Gastrocnemius medialis (tissue), 4 donors: ENCODE results near the gene CHID1. TPM values are rescaled to one million over a fixed set of nuclear protein-coding genes. Genes with fewer than 3 reads are reported as not detected.
A peak's percentile ranks its signal among the peaks of the same experiment; 100 is the strongest.

Source experiments
- ATAC-seq, 2 donors: fragments of 150-250 bp; one replicate each; pipeline ENCODE4 v1.9.1; 2016
- DNase-seq, 2 donors: peaks; one replicate each; pipeline ENCODE4 v3.0.0-alpha.2; 2019
- H3K27ac ChIP-seq, 4 donors: fragments of 200-600 bp; sonication (generic); 1 replicate in 1 of 4; 2 replicates in 3 of 4; pipeline ENCODE4 v1.5.1; 2016 to 2018; ENCODE audit warnings: mild to moderate bottlenecking in 2 of 4, moderate library complexity in 1 of 4
- H3K27me3 ChIP-seq, 3 donors: fragments of 200-600 bp; sonication (generic) in 2 of 3; 1 replicate in 1 of 3; 2 replicates in 2 of 3; pipeline versions ENCODE4 v1.5.1 to v1.6.0; 2016 to 2019; ENCODE audit warnings: mild to moderate bottlenecking in 1 of 3, moderate library complexity in 1 of 3
- H3K36me3 ChIP-seq, 2 donors: fragments of 200-600 bp; sonication (generic) in 1 of 2; one replicate each; pipeline ENCODE4 v1.5.1; 2017 to 2018
- H3K4me1 ChIP-seq, 2 donors: fragments of 200-600 bp; sonication (generic) in 1 of 2; one replicate each; pipeline ENCODE4 v1.5.1; 2016 to 2017; ENCODE audit warnings: mild to moderate bottlenecking in 2 of 2
- H3K4me3 ChIP-seq, 4 donors: fragments of 200-600 bp; sonication (generic) in 3 of 4; 1 replicate in 1 of 4; 2 replicates in 3 of 4; pipeline ENCODE4 v1.5.1; 2016 to 2019; ENCODE audit warnings: mild to moderate bottlenecking in 2 of 4
- H3K9me3 ChIP-seq, 3 donors: fragments of 200-600 bp; sonication (generic) in 2 of 3; 1 replicate in 1 of 3; 2 replicates in 2 of 3; pipeline ENCODE4 v1.5.1; 2016 to 2019
- CTCF ChIP-seq, 5 experiments: fragments of 450-650 bp in 3 of 5; fragments of 200-600 bp in 2 of 5; sonication (generic) in 2 of 5; IDR thresholded peaks in 4 of 5; conservative IDR thresholded peaks in 1 of 5; 1 replicate in 4 of 5; 2 replicates in 1 of 5; pipeline ENCODE4 v1.5.1; 2016 to 2019; ENCODE audit warnings: antibody characterized with exemption in 5 of 5, mild to moderate bottlenecking in 3 of 5, moderate library complexity in 3 of 5
- POLR2A ChIP-seq, 2 donors: fragments of 450-650 bp; IDR thresholded peaks; one replicate each; pipeline ENCODE4 v1.6.1; 2017; ENCODE audit warnings: antibody characterized with exemption in 2 of 2, mild to moderate bottlenecking in 2 of 2, moderate library complexity in 2 of 2
- in situ Hi-C, 4 donors: fragments of 200-750 bp; cut with MboI; loops; one replicate each; pipeline versions ENCODE4 v1.15.0 to v1.8.0; 2017; ENCODE audit warnings: low sequenced_read_pairs in 4 of 4
- intact Hi-C: fragments of 100-400 bp; cut with DNase I; formaldehyde crosslinking; loops from one replicate; pipeline ENCODE4 v1.15.1; 2023; ENCODE audit warnings: low total_unique reads
- total RNA-seq, 4 donors: library from RNA; depleted of rRNA; stranded (reverse); fragments of >200 nt; gene quantifications; one replicate each; pipeline versions ENCODE4 v1.1.0 to v1.2.3, GENCODE V29; 2016

CHID1 gene
- total RNA-seq, 4 donors from 2014 or later, result 23.3 to 43.2 (median 33.1) TPM

GRCh38 chr11:889687-890475 lies 20.7 kb downstream of the CHID1 start:
- in situ Hi-C loops (no loop called here), intact Hi-C loops (no loop called here)
- H3K27me3 ChIP-seq, result no peaks in the 10 kb centered on the region
- peaks cover 0 to 5% of the 10 kb centered on the region in 2 donors for H3K4me1 ChIP-seq
- no peaks in the 10 kb centered on the region for H3K9me3 ChIP-seq
- DNase-seq, result no peak
- ATAC-seq, result no peak
- H3K4me3 ChIP-seq, result no peak overlapping the region
- H3K27ac ChIP-seq, result no peak overlapping the region
- H3K36me3 ChIP-seq, result no peaks in the 10 kb centered on the region
- no peak for TF ChIP-seq CTCF (IDR thresholded peaks at IDR 0.05 in 4 of 5, conservative IDR thresholded peaks at IDR 0.05 in 1 of 5)
- no peak for TF ChIP-seq POLR2A (IDR thresholded peaks at IDR 0.05)

- TF ChIP-seq POLR2A (IDR thresholded peaks at IDR 0.05) (no peak), CTCF (IDR thresholded peaks at IDR 0.05 in 4 of 5, conservative IDR thresholded peaks at IDR 0.05 in 1 of 5) (no peak)
- no peaks in the 10 kb centered on the region for H3K36me3 ChIP-seq
- no peaks in the 10 kb centered on the region for H3K9me3 ChIP-seq
- in situ Hi-C loops, result no loop called here
- intact Hi-C loops, result no loop called here
- H3K4me3 ChIP-seq, result no peak overlapping the region
- H3K27me3 ChIP-seq, result no peaks in the 10 kb centered on the region
- no peak for ATAC-seq
- H3K27ac ChIP-seq, result no peak overlapping the region
- DNase-seq, result no peak
- peaks cover 0 to 5% of the 10 kb centered on the region in 2 donors for H3K4me1 ChIP-seq
These were observed 21.4 kb downstream of the CHID1 start for GRCh38 chr11:889257-889656.

GRCh38 chr11:888310-889212 lies 22.0 kb downstream of the CHID1 start:
- Histone ChIP-seq H3K4me3 (no peak overlapping the region), H3K36me3 (peaks cover 0 to 4% of the 10 kb centered on the region in 2 donors), H3K27ac (no peak overlapping the region), H3K27me3 (no peaks in the 10 kb centered on the region), H3K4me1 (peaks cover 0 to 5% of the 10 kb centered on the region in 2 donors), H3K9me3 (no peaks in the 10 kb centered on the region)
- TF ChIP-seq CTCF (IDR thresholded peaks at IDR 0.05 in 4 of 5, conservative IDR thresholded peaks at IDR 0.05 in 1 of 5) (no peak), POLR2A (IDR thresholded peaks at IDR 0.05) (no peak)
- ATAC-seq (no peak), DNase-seq (no peak)
- in situ Hi-C loops, result no loop called here
- intact Hi-C loops, result no loop called here

DNA sequence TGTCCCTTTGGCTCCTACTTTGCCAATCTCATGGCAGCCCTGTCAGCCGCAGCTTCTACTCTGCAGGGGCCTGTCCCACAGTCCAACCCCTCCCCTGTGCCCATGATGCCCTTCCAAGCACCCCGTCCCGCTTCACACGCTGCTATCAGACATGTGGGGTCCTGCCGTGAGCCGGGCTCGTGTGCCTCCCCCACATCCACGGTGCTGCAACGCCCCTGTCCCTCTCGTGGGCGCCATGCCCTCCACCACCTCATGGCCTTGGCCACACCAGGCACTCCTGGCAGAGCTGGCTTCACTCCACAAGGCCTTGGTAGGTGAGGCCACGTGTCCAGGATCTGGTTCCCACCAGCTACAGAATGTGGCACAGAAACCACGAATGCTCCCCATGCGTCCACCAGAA lies 23.0 kb downstream of the CHID1 start:
- in situ Hi-C loops (no loop called here), intact Hi-C loops (no loop called here)
- Histone ChIP-seq H3K4me1 (peaks cover 0 to 5% of the 10 kb centered on the region in 2 donors), H3K27me3 (no peaks in the 10 kb centered on the region), H3K4me3 (no peak overlapping the region), H3K27ac (no peak overlapping the region), H3K9me3 (no peaks in the 10 kb centered on the region), H3K36me3 (peaks cover 0 to 7% of the 10 kb centered on the region in 2 donors)
- ATAC-seq (peak in 1 of 2 donors; percentile 19), DNase-seq (no peak)
- TF ChIP-seq CTCF (IDR thresholded peaks at IDR 0.05 in 4 of 5, conservative IDR thresholded peaks at IDR 0.05 in 1 of 5) (no peak), POLR2A (IDR thresholded peaks at IDR 0.05) (no peak)
